Subcutaneous adipose tissue (tissue), 4 donors: Measurements from ENCODE around the gene KPNA1. TPM values are rescaled to one million over a fixed set of nuclear protein-coding genes. Genes with fewer than 3 reads are reported as not detected.

Experiments
- total RNA-seq, 4 donors: library from RNA; depleted of rRNA; stranded (reverse); fragments of >200 nt; gene quantifications; one replicate each; pipeline ENCODE4 v1.1.0, GENCODE V29; 2016
- TF ChIP-seq, protein P1 (sequence below): fragments of 450-650 bp; IDR thresholded peaks from one replicate; pipeline ENCODE4 v1.5.1; 2016; ENCODE audit warnings: low read depth, mild to moderate bottlenecking, control low read depth, antibody characterized with exemption, moderate library complexity

KPNA1 gene
- total RNA-seq, 4 donors from 2014 or later, result 35.9 to 54.8 (median 42.4) TPM

DNA sequence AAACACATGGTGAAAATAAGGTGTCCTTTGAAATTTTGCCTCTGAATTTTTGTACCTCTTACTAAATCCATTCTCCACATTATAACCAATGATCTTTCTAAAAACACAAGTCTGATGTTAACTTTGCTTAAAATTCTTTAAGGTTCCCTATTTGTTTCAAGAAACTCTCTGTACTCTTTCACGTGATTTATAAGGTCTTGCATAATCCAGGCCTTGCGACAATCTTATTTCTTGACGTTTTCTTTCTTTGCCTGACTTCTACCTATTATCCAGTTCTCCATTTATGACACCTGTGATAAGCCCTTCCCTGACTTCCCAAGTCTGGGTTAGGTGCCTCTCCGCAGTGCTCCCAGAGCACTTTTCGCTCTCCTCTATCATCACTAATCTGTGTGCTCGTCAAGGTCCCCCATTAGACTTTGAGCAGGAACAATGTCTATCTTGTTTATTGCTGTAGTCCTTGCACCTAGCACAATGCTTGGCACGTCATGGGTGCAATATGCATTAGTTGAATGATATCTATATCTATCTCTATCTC, 24.3 kb upstream of the KPNA1 start:
- TF ChIP-seq, protein P1, sequence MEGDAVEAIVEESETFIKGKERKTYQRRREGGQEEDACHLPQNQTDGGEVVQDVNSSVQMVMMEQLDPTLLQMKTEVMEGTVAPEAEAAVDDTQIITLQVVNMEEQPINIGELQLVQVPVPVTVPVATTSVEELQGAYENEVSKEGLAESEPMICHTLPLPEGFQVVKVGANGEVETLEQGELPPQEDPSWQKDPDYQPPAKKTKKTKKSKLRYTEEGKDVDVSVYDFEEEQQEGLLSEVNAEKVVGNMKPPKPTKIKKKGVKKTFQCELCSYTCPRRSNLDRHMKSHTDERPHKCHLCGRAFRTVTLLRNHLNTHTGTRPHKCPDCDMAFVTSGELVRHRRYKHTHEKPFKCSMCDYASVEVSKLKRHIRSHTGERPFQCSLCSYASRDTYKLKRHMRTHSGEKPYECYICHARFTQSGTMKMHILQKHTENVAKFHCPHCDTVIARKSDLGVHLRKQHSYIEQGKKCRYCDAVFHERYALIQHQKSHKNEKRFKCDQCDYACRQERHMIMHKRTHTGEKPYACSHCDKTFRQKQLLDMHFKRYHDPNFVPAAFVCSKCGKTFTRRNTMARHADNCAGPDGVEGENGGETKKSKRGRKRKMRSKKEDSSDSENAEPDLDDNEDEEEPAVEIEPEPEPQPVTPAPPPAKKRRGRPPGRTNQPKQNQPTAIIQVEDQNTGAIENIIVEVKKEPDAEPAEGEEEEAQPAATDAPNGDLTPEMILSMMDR, result no peak

DNA sequence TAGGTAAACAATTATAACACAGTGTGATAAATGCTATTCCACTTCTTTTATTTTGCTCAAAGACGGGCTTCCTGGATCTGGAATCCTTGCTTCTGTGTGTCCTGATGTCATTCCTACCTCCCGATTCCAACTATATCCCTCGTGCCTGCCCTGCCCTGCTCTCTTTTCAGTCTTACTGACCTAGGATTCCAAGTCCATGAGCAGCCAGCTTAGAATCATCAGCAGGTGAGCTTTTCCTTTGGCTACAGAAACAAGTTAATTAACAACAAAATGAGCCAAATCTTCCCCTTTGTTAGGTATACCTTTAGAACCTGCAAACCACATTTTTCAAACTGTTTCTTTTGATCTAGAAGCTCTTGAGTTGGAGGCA, 21.9 kb upstream of the KPNA1 start:
- TF ChIP-seq, protein P1, result no peak

DNA sequence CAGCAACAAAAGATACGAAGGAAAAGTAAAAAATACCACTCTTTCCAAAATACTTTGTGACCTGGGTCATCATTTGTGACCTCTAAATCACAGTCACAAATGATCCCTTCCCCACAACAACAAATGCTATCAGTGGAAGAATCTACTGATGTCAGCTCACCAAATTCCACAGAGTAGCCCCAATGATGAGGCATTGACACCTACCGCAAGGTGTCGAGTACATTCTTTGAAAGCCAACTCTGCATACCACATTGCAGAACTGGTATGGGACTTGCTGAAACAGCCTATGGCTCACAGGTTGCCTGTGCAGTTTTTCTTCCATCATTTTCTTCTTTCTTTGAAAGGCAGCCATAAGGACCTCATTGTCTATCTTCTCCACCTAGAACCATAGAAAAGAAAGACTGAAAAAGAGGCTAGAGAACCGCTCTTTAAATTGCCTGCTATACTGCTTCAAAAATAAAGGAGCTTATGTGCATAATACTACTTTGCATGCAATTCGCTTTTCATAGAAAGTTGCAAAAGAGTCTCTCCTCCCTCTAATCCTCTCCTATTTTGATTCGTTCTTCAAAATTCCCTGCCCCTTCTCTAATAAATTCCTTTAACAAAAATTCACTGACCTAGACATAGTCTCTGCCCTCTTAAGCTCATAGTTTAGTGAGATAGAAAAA, 21.4 kb upstream of the KPNA1 start:
- TF ChIP-seq, protein P1, result no peak

DNA sequence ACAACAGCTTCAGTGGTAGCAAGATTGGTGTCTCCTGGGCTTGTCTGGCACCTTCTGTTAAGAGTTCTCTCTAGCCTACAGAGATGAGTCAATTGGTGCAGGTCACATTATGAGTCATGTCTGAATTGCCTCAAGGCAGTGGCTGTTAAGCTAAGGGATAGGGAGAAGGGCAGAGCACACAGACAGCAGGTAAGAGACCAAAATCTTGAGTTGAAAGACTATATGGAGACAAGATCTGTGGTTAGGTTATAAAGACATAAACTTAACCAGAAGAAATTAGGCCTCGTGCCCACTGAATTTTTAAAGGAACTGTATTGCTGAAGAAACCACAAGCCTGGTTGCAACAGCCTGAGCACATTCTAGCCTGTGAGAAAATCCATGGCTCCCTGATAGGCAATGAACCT, 19.2 kb upstream of the KPNA1 start:
- TF ChIP-seq, protein P1, result no peak

DNA sequence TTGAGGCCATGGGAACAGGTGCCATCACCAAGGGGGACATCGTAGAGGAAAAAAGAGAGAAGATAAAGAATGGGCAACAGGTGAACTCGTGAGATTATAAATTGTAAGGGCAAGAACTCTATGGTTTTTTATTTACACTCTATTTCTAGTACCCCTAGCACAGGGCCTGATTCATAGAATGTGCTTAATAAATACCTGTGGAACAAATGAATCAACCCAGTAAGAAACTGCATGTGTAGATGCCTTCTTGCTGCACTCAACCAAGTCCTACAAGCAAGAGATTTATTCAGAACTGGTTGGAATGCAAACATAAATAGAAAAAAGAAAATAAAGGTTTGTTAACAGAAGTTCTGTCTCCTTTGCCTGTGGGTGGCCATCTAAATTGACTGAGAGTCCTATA, 18.7 kb upstream of the KPNA1 start:
- TF ChIP-seq, protein P1, result no peak

- TF ChIP-seq, protein P1, result no peak
These were observed 15.4 kb upstream of the KPNA1 start for GRCh38 chr3:122530164-122530563.

GRCh38 chr3:122523317-122523716, 8.6 kb upstream of the KPNA1 start:
- TF ChIP-seq, protein P1, result no peak
